ENCODE results near the gene SV2C.

Gene SV2C

DNA sequence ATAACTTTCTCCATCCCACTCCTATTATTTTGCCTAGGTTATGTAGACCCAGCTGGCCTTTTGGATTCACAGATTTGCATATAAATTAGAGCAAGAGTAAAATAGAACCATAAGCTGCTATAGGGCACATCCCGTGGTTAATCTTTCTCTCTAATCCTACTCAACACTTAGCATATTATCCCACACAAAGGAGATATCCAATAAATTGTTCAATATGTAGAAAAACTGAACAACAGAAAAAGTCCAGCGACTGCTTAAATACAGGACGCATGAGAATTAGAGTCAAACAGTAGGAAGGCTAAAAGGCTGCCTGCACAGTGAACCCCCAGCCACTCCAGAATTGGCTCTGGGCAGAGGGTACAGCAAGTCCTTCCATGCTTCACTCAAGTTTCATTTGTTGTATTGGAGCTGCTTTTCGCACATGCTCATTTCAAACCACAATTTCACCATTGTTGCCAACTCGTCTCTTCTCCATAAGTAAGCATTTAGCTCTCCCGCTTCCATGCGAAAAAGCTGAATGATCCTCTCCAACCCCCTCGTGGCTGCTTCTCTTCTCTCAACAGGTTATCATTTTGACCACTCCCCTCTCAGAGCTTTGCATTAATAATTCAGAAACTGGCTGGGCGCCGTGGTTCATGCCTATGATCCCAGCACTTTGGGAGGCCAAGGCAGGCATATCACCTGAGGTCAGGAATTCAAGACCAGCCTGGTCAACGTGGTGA lies 305.8 kb downstream of the SV2C start:
- DNase-seq = no peak

GRCh38 chr5:76389513-76390154 lies 306.5 kb downstream of the SV2C start:
- DNase-seq = no peak

GRCh38 chr5:76391014-76391413 lies 307.8 kb downstream of the SV2C start:
- DNase-seq = peak; percentile 45

- DNase-seq = peak; percentile 36
Measured at GRCh38 chr5:76393035-76393680, 310.0 kb downstream of the SV2C start.

GRCh38 chr5:76397200-76397599 lies 314.0 kb downstream of the SV2C start:
- DNase-seq = no peak

DNA sequence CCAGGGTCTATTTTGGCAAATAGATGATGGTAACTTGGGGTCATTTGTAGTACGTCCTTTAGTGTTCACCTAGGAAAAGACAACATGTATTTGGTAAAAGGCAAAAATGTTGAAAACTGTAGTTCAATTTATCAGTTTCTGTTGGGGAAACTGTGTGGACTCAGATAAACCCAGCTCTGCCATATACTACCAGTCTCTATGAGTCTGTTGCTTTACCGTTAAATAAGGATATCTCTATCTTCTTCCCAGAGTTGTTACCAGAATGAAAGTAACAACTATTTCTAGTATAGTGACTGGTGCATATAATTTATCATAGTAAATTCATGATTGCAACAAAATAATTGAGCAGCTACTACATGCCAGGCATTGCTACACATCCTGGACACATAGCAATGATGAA lies 316.1 kb downstream of the SV2C start:
- DNase-seq = no peak

- DNase-seq = no peak
Measured at GRCh38 chr5:76400466-76400865, 317.3 kb downstream of the SV2C start.

DNA sequence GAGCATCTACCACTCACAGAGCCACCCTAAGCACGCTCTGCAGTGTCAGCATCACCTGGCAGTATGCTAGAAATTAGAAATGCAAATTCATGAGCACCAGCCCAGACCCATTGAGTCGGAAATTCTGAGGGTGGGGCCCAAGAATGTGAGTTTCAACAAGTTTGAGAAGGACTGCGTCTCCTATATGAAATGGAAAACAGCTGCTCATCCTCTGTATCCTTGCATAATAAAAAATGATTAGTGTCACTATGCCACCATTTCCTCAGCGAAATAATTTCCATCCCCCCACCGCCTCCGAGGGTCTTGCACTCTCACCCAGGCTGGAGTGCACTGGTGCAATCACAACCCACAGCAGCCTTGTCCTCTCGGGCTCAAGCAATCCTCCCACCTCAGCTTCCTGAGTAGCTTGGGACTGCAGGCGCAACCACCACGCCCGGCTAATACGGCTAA lies 318.6 kb downstream of the SV2C start:
- DNase-seq = peak; percentile 28

DNA sequence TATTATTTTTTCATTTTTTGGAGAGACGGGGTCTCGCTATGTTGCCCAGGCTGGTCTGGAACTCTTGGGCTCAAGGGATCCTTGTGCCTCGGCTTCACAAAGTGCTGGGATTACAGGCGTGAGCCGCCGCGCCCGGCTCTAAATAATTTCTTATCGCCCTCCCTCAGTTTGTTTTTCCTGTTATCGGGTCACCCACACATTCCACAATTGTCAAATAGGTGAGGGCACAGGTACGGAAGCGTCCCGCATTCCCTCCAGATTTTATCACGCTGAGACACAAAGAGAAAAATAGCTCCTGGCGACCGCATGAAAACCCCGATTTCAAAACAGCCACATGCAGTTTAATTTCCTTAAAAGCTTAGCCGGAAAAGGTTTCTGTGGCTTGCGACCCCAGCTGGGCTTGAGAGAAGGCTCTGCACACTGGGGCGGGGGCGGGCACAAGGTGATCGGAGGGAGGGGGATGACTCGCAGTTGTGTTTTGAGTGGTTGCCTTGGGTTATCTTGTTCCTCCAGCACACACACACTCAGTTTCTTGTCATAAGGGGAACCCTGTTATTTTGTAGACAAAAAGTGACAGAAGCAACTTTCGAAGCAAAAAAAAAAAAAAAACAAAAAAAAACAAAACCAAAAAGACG lies 319.2 kb downstream of the SV2C start:
- peak; percentile 88 for DNase-seq

DNA sequence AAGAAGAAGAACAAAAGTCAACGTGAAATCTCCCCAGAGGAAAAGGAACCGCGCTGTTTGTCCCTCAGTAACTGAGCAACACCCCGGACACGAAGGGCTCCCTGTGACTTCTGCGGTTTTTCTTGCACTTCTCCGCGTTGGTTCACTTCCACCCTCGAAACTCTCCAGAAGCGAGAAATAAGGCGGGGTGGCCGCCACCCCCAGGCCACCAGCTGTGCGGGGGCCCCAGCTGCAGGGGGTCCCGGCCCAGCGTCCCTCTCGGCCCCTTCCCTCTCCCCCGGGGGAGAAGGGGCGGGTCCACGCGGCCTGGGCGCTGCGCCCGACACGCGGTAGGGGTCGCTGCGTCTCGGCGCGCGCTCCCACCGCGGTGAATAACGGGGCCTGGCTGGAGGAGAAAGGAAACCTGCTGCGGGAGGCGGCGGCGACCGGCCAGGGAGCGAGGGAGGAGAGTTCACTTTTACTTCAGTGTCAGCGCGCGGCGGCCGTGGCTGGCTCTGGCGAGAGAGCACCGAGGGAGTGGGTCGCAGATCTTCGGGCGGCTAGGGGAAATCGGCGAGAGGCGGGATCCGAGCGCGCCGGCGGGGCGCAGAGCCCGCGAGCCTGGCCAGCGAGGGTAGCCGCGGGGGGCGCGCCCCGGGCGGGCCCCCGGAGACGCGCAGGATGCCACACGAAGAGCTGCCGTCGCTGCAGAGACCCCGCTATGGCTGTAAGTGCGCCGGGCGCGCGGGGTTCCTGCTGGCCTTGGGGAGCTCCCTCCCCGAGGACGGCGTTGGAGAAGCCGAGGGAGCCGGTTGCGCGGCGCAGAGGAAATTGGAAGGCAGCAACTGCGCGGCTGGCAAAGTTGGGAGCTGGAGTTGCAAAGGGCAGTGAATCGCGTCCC lies 319.9 kb downstream of the SV2C start, which contains the start of gene IQGAP2:
Gene IQGAP2, plus strand, starts transcription at position 400 of the 880 bp plus-strand sequence. Its CDS starts 261 bp downstream, at position 661.
- DNase-seq = peak; percentile 89
